Effector memory CD4-positive, alpha-beta T cell (primary cell): Measurements from ENCODE around the gene CEP135.
"Not testable (repeated sequence)": the region's sequence is repeated elsewhere in the genome, so short reads cannot be mapped to it uniquely, and the experiment has no call there.

Source experiments
- DNase-seq, 3 donors: peaks; one replicate each; pipeline ENCODE4 v3.0.0-alpha.2; 2020
- H3K27ac ChIP-seq: 2 replicates; pipeline ENCODE4 v1.7.0; 2013; ENCODE audit warnings: mild to moderate bottlenecking, low read length, moderate library complexity; ENCODE audit not compliant: insufficient read depth, poor library complexity, severe bottlenecking
- H3K27me3 ChIP-seq: replicated peaks from 2 replicates; pipeline ENCODE4 v1.7.0; 2013; ENCODE audit warnings: mild to moderate bottlenecking, low read length; ENCODE audit not compliant: insufficient read depth, control insufficient read depth, poor library complexity, severe bottlenecking
- H3K36me3 ChIP-seq: 2 replicates; pipeline ENCODE4 v1.7.0; 2013; ENCODE audit warnings: mild to moderate bottlenecking, low read length, moderate library complexity; ENCODE audit not compliant: control insufficient read depth, insufficient read depth
- H3K4me1 ChIP-seq: 2 replicates; pipeline ENCODE4 v1.7.0; 2013; ENCODE audit warnings: low read length, mild to moderate bottlenecking; ENCODE audit not compliant: control insufficient read depth, insufficient read depth, poor library complexity, severe bottlenecking
- H3K4me3 ChIP-seq: 2 replicates; pipeline ENCODE4 v1.7.0; 2013; ENCODE audit warnings: low read length, low read depth, mild to moderate bottlenecking; ENCODE audit not compliant: insufficient read depth, poor library complexity, severe bottlenecking
- H3K9me3 ChIP-seq: 2 replicates; pipeline ENCODE4 v1.7.0; 2013; ENCODE audit warnings: mild to moderate bottlenecking, low read length, moderate library complexity; ENCODE audit not compliant: control insufficient read depth

The CEP135 gene

GRCh38 chr4:55921093-55921492, 27.7 kb upstream of the CEP135 start:
- no peak for DNase-seq
- H3K4me3 ChIP-seq, result no peak overlapping the region
- H3K9me3 ChIP-seq, result no peaks in the 10 kb centered on the region
- H3K4me1 ChIP-seq, result no peaks in the 10 kb centered on the region
- no peak overlapping the region for H3K27ac ChIP-seq
- no peaks in the 10 kb centered on the region for H3K36me3 ChIP-seq
- H3K27me3 ChIP-seq, result no peaks in the 10 kb centered on the region

GRCh38 chr4:55925241-55925640, 23.5 kb upstream of the CEP135 start:
- Histone ChIP-seq H3K27ac (no peak overlapping the region), H3K36me3 (no peaks in the 10 kb centered on the region), H3K4me3 (no peak overlapping the region), H3K9me3 (peaks cover 3% of the 10 kb centered on the region), H3K4me1 (no peaks in the 10 kb centered on the region), H3K27me3 (no peaks in the 10 kb centered on the region)
- DNase-seq, result no peak

DNA sequence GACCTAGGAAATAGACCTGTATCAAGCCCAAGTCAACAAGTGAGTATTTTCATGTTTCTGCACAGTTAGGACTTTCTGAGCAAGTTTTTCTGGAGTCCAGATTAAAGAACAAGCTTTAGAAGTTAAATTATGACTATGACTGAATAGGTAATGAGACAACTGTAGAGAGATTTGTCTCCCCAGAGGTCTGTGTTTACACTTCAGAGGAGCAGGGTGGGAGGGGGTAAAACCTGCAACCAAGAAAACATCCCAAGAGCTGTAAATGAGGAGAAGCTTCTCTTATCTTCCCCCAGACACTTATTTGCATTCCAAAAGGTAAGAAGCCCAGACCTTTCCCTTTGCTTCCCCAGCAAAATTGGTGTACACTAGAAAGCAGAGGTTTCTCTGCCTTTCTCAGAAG, 22.1 kb upstream of the CEP135 start:
- Histone ChIP-seq H3K36me3 (no peaks in the 10 kb centered on the region), H3K27ac (no peak overlapping the region), H3K9me3 (peaks cover 3% of the 10 kb centered on the region), H3K4me3 (no peak overlapping the region), H3K27me3 (no peaks in the 10 kb centered on the region), H3K4me1 (no peaks in the 10 kb centered on the region)
- no peak for DNase-seq

- no peak for DNase-seq
- Histone ChIP-seq H3K9me3 (peaks cover 3% of the 10 kb centered on the region), H3K27me3 (no peaks in the 10 kb centered on the region), H3K27ac (no peak overlapping the region), H3K4me3 (no peak overlapping the region), H3K4me1 (no peaks in the 10 kb centered on the region), H3K36me3 (no peaks in the 10 kb centered on the region)
These were observed 20.8 kb upstream of the CEP135 start for GRCh38 chr4:55927803-55928437.

- Histone ChIP-seq H3K36me3 (no peaks in the 10 kb centered on the region), H3K27ac (no peak overlapping the region), H3K4me3 (no peak overlapping the region), H3K27me3 (no peaks in the 10 kb centered on the region), H3K4me1 (no peaks in the 10 kb centered on the region), H3K9me3 (peaks cover 3% of the 10 kb centered on the region)
- no peak for DNase-seq
These were observed 19.9 kb upstream of the CEP135 start for GRCh38 chr4:55928846-55929245.

DNA sequence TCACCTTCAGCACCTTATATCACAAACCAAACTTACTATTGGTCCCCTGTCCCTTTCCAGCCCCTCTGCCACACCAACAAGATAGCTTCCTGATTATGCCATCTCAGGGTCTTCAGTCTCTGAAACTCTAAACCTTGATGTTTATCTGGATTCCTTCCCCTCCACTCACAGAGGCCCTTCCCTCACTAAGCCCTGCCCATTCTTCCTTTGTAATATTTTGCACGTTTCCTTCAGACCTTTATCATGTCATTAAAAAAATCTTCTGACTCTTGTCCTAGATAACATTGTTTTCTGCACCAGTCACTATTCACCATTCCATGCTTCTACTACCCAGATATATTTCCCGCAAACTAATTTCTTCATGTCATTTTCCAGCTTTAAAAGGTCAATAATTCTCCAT, 17.7 kb upstream of the CEP135 start:
- H3K4me1 ChIP-seq, result no peaks in the 10 kb centered on the region
- DNase-seq, result no peak

DNA sequence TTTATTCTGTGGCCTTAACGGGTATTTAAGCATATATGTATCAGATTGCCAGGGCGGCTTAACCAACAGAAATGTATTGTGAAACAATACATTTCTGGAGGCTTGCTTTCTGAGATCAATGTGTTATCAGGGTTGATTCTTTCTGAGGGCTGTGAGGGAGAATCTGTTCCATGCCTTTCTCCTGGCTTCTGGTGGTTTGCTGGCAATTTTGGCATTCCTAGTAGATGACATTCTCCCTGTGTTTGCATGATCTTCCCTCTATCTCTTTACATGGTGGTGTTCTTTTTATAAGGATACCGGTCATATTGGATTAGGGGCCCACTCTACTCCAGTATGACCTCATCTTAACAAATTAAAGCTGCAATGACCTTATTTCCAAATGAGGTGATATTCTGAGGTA, 16.9 kb upstream of the CEP135 start:
- Histone ChIP-seq H3K27ac (no peak overlapping the region), H3K9me3 (peaks cover 3% of the 10 kb centered on the region), H3K4me3 (no peak overlapping the region), H3K27me3 (no peaks in the 10 kb centered on the region), H3K4me1 (no peaks in the 10 kb centered on the region), H3K36me3 (no peaks in the 10 kb centered on the region)
- DNase-seq, result no peak

More for the DNA sequence above, 17.7 kb upstream of the CEP135 start:
- Histone ChIP-seq H3K36me3 (no peaks in the 10 kb centered on the region), H3K27ac (no peak overlapping the region), H3K4me3 (no peak overlapping the region), H3K9me3 (peaks cover 3% of the 10 kb centered on the region), H3K27me3 (no peaks in the 10 kb centered on the region)

- H3K27me3 ChIP-seq, result no peaks in the 10 kb centered on the region
- DNase-seq, result no peak
- peaks cover 3% of the 10 kb centered on the region for H3K9me3 ChIP-seq
- H3K36me3 ChIP-seq, result no peaks in the 10 kb centered on the region
- no peak overlapping the region for H3K27ac ChIP-seq
- no peak overlapping the region for H3K4me3 ChIP-seq
- H3K4me1 ChIP-seq, result no peaks in the 10 kb centered on the region
These were observed 16.2 kb upstream of the CEP135 start for GRCh38 chr4:55932511-55932910.

GRCh38 chr4:55933611-55934010, 15.1 kb upstream of the CEP135 start:
- DNase-seq, result no peak
- Histone ChIP-seq H3K9me3 (no peaks in the 10 kb centered on the region), H3K4me3 (no peak overlapping the region), H3K27ac (no peak overlapping the region), H3K4me1 (no peaks in the 10 kb centered on the region), H3K36me3 (peaks cover 2% of the 10 kb centered on the region), H3K27me3 (no peaks in the 10 kb centered on the region)

- not testable (repeated sequence) for DNase-seq, H3K9me3 ChIP-seq
These were observed 12.8 kb upstream of the CEP135 start for GRCh38 chr4:55935907-55936306.

More at GRCh38 chr4:55935907-55936306, 12.8 kb upstream of the CEP135 start:
- H3K36me3 ChIP-seq, H3K4me1 ChIP-seq, H3K4me3 ChIP-seq, H3K27me3 ChIP-seq, H3K27ac ChIP-seq: not testable (repeated sequence)
